ENCODE data around the gene ST13. TPM values are rescaled to one million over a fixed set of nuclear protein-coding genes. Genes with fewer than 3 reads are reported as not detected.

The ST13 gene
- total RNA-seq, 1 donor from 2014 or later: 317 TPM

DNA sequence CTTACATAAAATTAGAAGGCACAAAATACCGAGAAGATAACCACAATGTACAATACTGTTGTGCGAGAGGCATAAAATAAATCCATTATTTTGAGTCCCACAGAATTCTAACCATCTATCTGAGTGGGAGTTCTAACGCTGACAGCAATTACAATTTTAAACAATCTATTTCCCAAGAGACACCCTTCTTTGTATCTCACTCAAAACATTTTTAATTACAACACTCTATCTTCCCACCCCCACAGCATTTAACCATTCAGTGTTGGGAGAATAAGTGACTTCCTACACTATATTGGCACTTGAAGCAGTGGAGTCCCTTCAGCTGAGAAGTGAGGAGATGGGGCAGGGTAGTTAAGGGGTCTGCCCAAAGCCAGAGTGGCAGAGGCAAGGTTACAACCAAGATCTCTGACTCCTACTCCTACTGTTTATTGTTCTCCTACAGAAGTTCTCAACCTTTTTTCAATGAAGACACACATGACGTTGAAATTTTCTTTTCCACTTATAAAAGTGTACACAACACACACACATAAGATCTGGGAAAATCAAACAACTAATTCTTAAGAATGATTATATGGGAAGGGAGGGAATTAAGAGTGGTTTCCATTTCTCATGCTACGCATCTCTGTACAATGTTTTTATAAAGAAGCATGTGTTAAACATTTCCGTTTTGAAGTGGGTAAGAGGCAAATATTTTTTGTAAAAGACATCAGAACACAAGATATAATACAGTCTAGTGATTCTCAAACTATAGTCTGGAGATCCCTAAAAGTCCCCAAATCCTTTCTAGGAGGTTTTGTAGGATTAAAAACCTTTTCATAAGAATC lies 48.2 kb downstream of the ST13 start:
- H3K36me3 Mint-ChIP-seq: peaks cover 18% of the 10 kb centered on the region
- no peak for DNase-seq (ENCODE audit: extremely low spot score, unreplicated experiment)
- H3K9me3 Mint-ChIP-seq: no peaks in the 10 kb centered on the region
- peaks cover 12% of the 10 kb centered on the region for H3K4me1 Mint-ChIP-seq (ENCODE audit: unreplicated experiment)
- H3K27me3 Mint-ChIP-seq: no peaks in the 10 kb centered on the region
- TF ChIP-seq, protein P1, sequence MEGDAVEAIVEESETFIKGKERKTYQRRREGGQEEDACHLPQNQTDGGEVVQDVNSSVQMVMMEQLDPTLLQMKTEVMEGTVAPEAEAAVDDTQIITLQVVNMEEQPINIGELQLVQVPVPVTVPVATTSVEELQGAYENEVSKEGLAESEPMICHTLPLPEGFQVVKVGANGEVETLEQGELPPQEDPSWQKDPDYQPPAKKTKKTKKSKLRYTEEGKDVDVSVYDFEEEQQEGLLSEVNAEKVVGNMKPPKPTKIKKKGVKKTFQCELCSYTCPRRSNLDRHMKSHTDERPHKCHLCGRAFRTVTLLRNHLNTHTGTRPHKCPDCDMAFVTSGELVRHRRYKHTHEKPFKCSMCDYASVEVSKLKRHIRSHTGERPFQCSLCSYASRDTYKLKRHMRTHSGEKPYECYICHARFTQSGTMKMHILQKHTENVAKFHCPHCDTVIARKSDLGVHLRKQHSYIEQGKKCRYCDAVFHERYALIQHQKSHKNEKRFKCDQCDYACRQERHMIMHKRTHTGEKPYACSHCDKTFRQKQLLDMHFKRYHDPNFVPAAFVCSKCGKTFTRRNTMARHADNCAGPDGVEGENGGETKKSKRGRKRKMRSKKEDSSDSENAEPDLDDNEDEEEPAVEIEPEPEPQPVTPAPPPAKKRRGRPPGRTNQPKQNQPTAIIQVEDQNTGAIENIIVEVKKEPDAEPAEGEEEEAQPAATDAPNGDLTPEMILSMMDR (conservative IDR thresholded peaks at IDR 0.05): no peak
- peak overlapping the region; percentile 4 for H3K27ac Mint-ChIP-seq
- no peak overlapping the region for H3K4me3 Mint-ChIP-seq

GRCh38 chr22:40806711-40807110 lies 49.7 kb downstream of the ST13 start:
- Mint-ChIP-seq H3K36me3 (peaks cover 22% of the 10 kb centered on the region), H3K4me3 (no peak overlapping the region), H3K4me1 (ENCODE audit: unreplicated experiment) (peaks cover 12% of the 10 kb centered on the region), H3K27ac (no peak overlapping the region), H3K27me3 (no peaks in the 10 kb centered on the region), H3K9me3 (no peaks in the 10 kb centered on the region)
- no peak for DNase-seq (ENCODE audit: extremely low spot score, unreplicated experiment)
- TF ChIP-seq, protein P1 (conservative IDR thresholded peaks at IDR 0.05): no peak

- TF ChIP-seq, protein P1 (conservative IDR thresholded peaks at IDR 0.05): no peak
- H3K4me1 Mint-ChIP-seq (ENCODE audit: unreplicated experiment): peaks cover 16% of the 10 kb centered on the region
- H3K36me3 Mint-ChIP-seq: peaks cover 22% of the 10 kb centered on the region
- H3K9me3 Mint-ChIP-seq: no peaks in the 10 kb centered on the region
- H3K27me3 Mint-ChIP-seq: no peaks in the 10 kb centered on the region
- no peak for DNase-seq (ENCODE audit: extremely low spot score, unreplicated experiment)
- no peak overlapping the region for H3K27ac Mint-ChIP-seq
- no peak overlapping the region for H3K4me3 Mint-ChIP-seq
Measured at GRCh38 chr22:40805699-40806203, 50.7 kb downstream of the ST13 start.

DNA sequence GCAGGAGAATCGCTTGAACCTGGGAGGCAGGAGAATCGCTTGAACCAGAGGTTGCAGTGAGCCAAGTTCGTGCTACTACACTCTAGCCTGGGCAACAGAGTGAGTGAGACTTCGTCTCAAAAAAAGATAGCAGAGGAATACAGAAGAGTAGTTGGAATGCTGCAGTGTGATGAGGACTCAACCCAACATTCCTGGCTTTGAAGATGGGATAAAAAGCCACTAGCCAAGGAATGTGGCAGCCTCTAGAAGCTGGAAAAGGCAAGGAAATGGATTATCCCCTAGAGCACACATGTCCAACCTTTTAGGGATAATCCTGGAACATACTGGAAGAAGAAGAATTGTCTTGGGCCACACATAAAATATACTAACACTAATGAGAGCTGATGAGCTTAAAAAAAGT lies 51.2 kb downstream of the ST13 start:
- no peak for DNase-seq (ENCODE audit: extremely low spot score, unreplicated experiment)

DNA sequence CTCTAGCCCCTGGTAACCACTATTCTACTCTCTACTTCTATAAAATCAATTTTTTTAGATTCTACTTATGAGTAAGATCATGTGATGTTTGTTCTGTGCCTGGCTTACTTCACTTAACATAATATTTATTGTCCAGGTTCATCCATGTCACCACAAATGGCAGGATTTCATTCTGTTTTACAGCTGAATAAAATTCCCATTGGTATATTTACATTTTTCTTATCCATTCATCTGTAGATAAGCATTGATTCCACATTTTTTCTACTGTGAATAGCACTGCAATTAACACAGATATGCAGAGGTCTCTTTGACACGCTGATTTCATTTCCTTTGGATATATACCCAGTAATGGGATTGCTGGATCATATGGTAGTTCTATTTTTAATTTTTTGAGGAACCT lies 53.1 kb downstream of the ST13 start:
- TF ChIP-seq, protein P1 (conservative IDR thresholded peaks at IDR 0.05): no peak
- no peak for DNase-seq (ENCODE audit: extremely low spot score, unreplicated experiment)
- Mint-ChIP-seq H3K27ac (peak overlapping the region; percentile 34), H3K27me3 (no peaks in the 10 kb centered on the region), H3K4me1 (ENCODE audit: unreplicated experiment) (peaks cover 11% of the 10 kb centered on the region), H3K36me3 (peaks cover 25% of the 10 kb centered on the region), H3K9me3 (no peaks in the 10 kb centered on the region), H3K4me3 (no peak overlapping the region)

More for the DNA sequence above, 51.2 kb downstream of the ST13 start:
- no peak overlapping the region for H3K4me3 Mint-ChIP-seq
- no peaks in the 10 kb centered on the region for H3K9me3 Mint-ChIP-seq
- H3K27me3 Mint-ChIP-seq: no peaks in the 10 kb centered on the region
- H3K27ac Mint-ChIP-seq: no peak overlapping the region
- TF ChIP-seq, protein P1 (conservative IDR thresholded peaks at IDR 0.05): no peak
- peaks cover 16% of the 10 kb centered on the region for H3K4me1 Mint-ChIP-seq (ENCODE audit: unreplicated experiment)
- peaks cover 22% of the 10 kb centered on the region for H3K36me3 Mint-ChIP-seq

Measured in type B pancreatic cell (in vitro differentiated cells).